ENCODE measurements around the gene SPDYE3. TPM values are rescaled to one million over a fixed set of nuclear protein-coding genes. Genes with fewer than 3 reads are reported as not detected.
"Not testable (repeated sequence)": the region's sequence is repeated elsewhere in the genome, so short reads cannot be mapped to it uniquely, and the experiment has no call there.

The SPDYE3 gene
- polyA plus RNA-seq, 4 donors = 0.06 to 3.1 TPM; not detected in 2

DNA sequence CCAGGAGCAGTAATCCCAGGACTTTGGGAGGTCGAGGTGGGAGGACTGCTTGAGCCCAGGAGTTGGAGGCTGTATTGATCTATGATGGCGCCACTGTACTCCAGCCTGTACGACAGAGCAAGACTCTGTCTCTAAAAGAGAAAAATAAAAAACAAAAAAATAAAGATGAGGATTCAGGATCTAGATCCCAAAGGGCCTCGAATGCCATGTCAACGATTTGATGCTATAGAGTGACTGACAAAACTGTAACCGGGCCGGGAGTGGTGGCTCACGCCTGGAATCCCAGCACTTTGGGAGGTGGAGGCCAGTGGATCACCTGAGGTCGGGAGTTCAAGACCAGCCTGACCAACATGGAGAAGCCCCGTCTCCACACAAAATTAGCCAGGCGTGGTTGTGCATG is 38.6 kb upstream of the SPDYE3 start:
- peaks cover 0 to 17% (median 0%) of the 10 kb centered on the region in 3 donors for H3K36me3 ChIP-seq (ENCODE audit: control insufficient read depth in 3 of 3, insufficient read depth in 2 of 3, low read depth in 1 of 3, low read length in 3 of 3)
- not testable (repeated sequence) for DNase-seq; H3K9me3 ChIP-seq (ENCODE audit: control insufficient read depth in 2 of 2, insufficient read depth in 1 of 2, low read depth in 1 of 2, low read length in 1 of 2); FAIRE-seq; H3K4me3 ChIP-seq (ENCODE audit: low read depth in 1 of 3, low read length in 3 of 3); H3K27me3 ChIP-seq (ENCODE audit: control insufficient read depth in 3 of 3, insufficient read depth in 3 of 3, low read length in 3 of 3)
- 90 to 95% (median 93%) methylated on average over 11 of the region's 11 CpGs for WGBS, 3 donors
- H3K4me1 ChIP-seq (ENCODE audit: control insufficient read depth in 3 of 3, insufficient read depth in 2 of 3, low read depth in 1 of 3, low read length in 2 of 3) = peaks cover 0 to 18% (median 2%) of the 10 kb centered on the region in 3 donors
- H3K27ac ChIP-seq (ENCODE audit: low read depth in 1 of 3, low read length in 2 of 3) = peak overlapping the region in 1 of 3 donors; percentile 82

DNA sequence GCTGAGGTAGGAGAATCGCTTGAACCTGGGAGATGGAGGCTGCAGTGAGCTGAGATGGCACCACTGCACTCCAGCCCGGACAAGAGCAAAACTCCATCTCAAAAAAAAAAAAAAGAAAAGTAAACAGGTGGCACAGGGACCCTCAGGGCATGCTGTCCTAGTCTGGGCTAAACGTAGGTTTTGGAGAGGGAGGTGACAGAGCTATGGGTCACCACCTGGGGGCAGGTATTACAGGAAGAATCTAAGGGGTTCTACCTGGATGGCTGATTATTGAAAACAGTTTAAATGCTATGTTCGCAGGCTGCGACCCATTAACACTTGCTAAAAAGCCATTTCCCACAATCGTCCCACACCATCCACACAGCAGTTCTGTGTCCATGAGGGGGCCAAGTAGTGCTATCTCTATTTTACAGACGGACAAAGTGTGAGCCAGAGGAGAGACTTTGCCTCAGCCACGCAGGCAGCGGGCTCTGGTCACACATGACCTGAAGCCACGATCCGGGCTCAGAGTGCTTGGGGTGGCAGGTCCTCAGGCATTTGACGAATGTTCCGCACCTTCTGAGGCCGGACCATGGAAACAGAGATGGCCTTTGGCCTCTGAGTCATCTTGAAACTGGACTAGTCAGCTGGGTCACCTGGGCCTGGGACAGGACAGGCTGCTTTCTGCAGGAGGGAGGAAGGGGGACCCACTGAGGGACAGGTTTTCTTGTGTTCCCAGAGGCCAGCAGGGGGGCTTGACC is 38.0 kb upstream of the SPDYE3 start:
- H3K4me3 ChIP-seq (ENCODE audit: low read depth in 1 of 3, low read length in 3 of 3) = peak overlapping the region in 2 of 3 donors; percentile 23 to 45
- not testable (repeated sequence) for FAIRE-seq; H3K27me3 ChIP-seq (ENCODE audit: control insufficient read depth in 3 of 3, insufficient read depth in 3 of 3, low read length in 3 of 3); H3K9me3 ChIP-seq (ENCODE audit: control insufficient read depth in 2 of 2, insufficient read depth in 1 of 2, low read depth in 1 of 2, low read length in 1 of 2)
- 40 to 72% (median 57%) methylated on average over 14 of the region's 14 CpGs for WGBS, 3 donors
- peaks cover 0 to 15% (median 0%) of the 10 kb centered on the region in 3 donors for H3K36me3 ChIP-seq (ENCODE audit: control insufficient read depth in 3 of 3, insufficient read depth in 2 of 3, low read depth in 1 of 3, low read length in 3 of 3)
- H3K27ac ChIP-seq (ENCODE audit: low read depth in 1 of 3, low read length in 2 of 3) = peak overlapping the region in 2 of 3 donors; percentile 41 to 82
- peaks cover 0 to 18% (median 2%) of the 10 kb centered on the region in 3 donors for H3K4me1 ChIP-seq (ENCODE audit: control insufficient read depth in 3 of 3, insufficient read depth in 2 of 3, low read depth in 1 of 3, low read length in 2 of 3)
- DNase-seq = peak; percentile 72 to 86

DNA sequence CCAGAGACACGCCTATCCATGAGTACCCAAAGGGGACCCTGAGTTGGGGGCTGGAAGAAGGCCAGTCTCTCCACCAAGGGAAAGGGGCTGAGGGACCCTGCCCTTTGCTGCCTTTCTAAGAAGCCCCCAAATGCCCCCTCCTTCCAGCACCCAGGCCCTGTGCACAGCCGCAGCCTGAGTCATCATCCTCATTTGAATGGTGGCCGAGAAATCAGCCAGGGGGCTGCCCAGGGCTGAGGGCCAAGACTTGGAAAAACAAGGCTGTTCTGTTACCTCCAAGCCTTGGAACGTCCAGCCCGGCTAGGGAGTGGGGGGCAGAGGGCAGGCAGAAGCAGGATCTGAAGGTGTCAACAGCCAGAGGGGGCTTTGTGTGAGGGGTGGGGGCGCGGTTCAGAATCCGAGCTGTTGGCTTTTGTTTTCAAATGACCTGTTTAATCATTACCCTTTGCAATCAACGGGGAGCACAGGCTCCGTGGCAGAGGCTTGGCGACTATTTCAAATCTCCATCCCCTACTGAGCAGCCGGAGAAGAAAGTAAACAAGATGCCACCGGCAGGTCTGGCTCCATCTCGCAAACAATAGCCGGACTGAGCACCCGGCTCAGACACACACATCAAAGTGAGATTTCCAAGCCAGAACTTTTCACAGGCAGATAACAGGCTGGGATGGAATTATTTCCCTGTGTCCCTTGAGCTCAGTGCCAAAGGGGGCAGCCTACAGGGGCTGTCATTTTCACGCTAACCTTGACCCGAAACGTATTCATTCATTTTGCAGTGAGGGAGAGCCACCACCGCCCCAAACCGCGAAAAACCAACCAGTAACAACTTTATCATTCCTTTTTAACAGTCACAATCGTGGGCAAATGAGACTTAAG is 37.2 kb upstream of the SPDYE3 start:
- peaks cover 0 to 12% (median 0%) of the 10 kb centered on the region in 3 donors for H3K36me3 ChIP-seq (ENCODE audit: control insufficient read depth in 3 of 3, insufficient read depth in 2 of 3, low read depth in 1 of 3, low read length in 3 of 3)
- not testable (repeated sequence) for H3K9me3 ChIP-seq (ENCODE audit: control insufficient read depth in 2 of 2, insufficient read depth in 1 of 2, low read depth in 1 of 2, low read length in 1 of 2); H3K27me3 ChIP-seq (ENCODE audit: control insufficient read depth in 3 of 3, insufficient read depth in 3 of 3, low read length in 3 of 3); FAIRE-seq
- peak overlapping the region in 2 of 3 donors; percentile 41 to 77 for H3K4me3 ChIP-seq (ENCODE audit: low read depth in 1 of 3, low read length in 3 of 3)
- H3K27ac ChIP-seq (ENCODE audit: low read depth in 1 of 3, low read length in 2 of 3) = peak overlapping the region in 2 of 3 donors; percentile 56 to 82
- peaks cover 0 to 18% (median 2%) of the 10 kb centered on the region in 3 donors for H3K4me1 ChIP-seq (ENCODE audit: control insufficient read depth in 3 of 3, insufficient read depth in 2 of 3, low read depth in 1 of 3, low read length in 2 of 3)
- DNase-seq = peak in 1 of 2 donors; percentile 42
- WGBS, 3 donors = 7 to 31% (median 11%) methylated on average over 14 to 15 of the region's 23 CpGs

DNA sequence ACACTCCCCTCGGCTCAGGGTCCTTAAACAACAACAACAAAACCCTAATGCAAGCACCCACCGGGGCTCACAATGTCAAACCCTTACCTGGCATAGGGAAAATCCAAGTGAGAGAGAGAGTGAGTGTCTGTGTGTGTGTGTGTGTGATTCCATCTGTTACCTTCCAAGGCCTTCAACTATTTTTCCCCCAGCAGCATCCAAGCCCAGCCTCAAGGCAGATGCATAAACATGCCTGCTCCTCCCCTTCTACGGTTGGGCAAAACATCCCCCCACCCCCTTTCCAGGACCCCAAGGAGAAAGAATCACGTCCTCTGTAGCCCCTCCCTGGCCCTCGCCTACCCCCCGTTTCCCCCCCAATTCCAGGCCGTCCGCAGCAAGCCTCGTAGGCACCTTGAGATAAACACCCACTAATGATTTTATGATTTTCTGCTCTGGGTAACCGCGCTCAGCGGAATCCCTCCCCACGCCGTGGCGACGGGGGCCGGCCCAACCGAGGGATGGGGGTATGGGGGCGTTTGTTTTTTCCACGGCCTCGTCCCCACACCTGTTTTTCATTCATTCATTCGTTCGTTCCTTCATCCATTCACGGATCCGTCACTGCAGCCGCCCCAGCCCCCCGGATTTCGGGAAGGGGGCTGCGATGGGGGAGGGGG is 36.4 kb upstream of the SPDYE3 start:
- not testable (repeated sequence) for FAIRE-seq; H3K9me3 ChIP-seq (ENCODE audit: control insufficient read depth in 2 of 2, insufficient read depth in 1 of 2, low read depth in 1 of 2, low read length in 1 of 2); H3K27me3 ChIP-seq (ENCODE audit: control insufficient read depth in 3 of 3, insufficient read depth in 3 of 3, low read length in 3 of 3)
- Histone ChIP-seq H3K36me3 (ENCODE audit: control insufficient read depth in 3 of 3, insufficient read depth in 2 of 3, low read depth in 1 of 3, low read length in 3 of 3) (peaks cover 0 to 12% (median 0%) of the 10 kb centered on the region in 3 donors), H3K4me1 (ENCODE audit: control insufficient read depth in 3 of 3, insufficient read depth in 2 of 3, low read depth in 1 of 3, low read length in 2 of 3) (peaks cover 0 to 18% (median 2%) of the 10 kb centered on the region in 3 donors), H3K27ac (ENCODE audit: low read depth in 1 of 3, low read length in 2 of 3) (peak overlapping the region in 2 of 3 donors; percentile 28 to 63), H3K4me3 (ENCODE audit: low read depth in 1 of 3, low read length in 3 of 3) (peak overlapping the region; percentile 23 to 77 (median 41))
- 0 to 3% (median 2%) methylated on average over 23 to 29 of the region's 29 CpGs for WGBS, 3 donors
- peak; percentile 7 to 27 for DNase-seq

DNA sequence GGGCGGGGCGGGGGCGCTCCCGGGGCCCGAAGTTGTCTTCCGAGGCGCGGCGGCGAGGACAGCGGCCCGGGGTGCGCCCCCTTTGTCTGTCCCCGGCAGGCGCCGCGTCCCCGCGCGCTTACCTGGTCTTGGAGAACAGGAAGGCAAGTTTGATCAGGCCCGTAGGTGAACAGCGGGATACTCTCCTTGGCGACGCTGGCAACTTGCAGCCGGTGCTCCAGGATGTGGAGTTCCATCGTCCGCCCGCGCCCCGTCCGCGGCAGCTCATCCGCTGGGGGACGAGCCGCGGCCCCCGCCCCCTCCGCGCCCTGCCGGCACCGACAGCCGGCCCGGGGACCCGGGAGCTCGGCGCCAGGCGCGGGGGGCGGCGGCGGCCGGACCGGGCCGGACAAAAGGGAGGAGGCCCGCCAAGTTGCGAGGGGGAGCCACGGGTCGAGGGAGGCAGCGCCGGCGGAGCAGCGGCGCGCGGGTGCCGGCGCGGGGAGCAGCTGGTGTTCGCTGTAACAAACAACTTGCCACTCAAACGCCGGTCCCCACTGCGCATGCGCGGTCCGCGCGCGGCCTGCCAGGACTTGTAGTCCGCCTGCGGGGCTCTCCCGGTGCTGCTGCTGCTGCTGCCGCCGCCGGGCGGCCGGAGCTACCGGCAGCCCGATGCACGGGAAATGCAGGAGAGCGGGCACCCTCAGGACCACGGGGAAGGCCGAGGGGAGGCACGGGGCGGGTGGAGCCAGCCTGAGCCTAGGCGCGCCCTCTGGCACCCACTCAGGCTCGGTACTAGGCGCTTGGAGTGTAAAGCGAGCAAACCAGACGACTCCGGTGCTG is 35.6 kb upstream of the SPDYE3 start:
- Histone ChIP-seq H3K36me3 (ENCODE audit: control insufficient read depth in 3 of 3, insufficient read depth in 2 of 3, low read depth in 1 of 3, low read length in 3 of 3) (peaks cover 0 to 7% (median 0%) of the 10 kb centered on the region in 3 donors), H3K9me3 (ENCODE audit: control insufficient read depth in 2 of 2, insufficient read depth in 1 of 2, low read depth in 1 of 2, low read length in 1 of 2) (no peaks in the 10 kb centered on the region), H3K4me1 (ENCODE audit: control insufficient read depth in 3 of 3, insufficient read depth in 2 of 3, low read depth in 1 of 3, low read length in 2 of 3) (peaks cover 0 to 18% (median 2%) of the 10 kb centered on the region in 3 donors), H3K27me3 (ENCODE audit: control insufficient read depth in 3 of 3, insufficient read depth in 3 of 3, low read length in 3 of 3) (no peaks in the 10 kb centered on the region), H3K27ac (ENCODE audit: low read depth in 1 of 3, low read length in 2 of 3) (peak overlapping the region; percentile 60 to 68 (median 64)), H3K4me3 (ENCODE audit: low read depth in 1 of 3, low read length in 3 of 3) (peak overlapping the region; percentile 52 to 77 (median 75))
- no peak for FAIRE-seq
- 0 to 1% (median 1%) methylated on average over 55 to 101 of the region's 101 CpGs for WGBS, 3 donors
- peak; percentile 96 to 98 for DNase-seq

DNA sequence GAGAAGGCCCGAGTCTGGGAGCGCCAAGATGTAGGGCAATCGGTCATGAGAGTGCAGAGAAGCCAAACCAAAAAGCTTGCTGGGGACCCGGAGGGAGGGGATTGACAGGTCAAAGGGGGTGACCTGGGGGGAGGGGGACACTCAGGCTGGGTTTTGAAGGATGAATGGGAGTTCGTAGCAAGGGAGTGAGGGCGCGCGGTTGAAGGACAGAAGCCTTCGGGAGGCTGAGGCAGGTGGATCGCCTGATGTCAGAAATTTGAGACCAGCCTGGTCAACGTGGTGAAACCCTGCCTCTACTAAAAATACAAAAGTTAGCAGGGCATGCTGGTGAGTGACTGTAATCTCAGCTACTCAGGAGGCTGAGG is 35.0 kb upstream of the SPDYE3 start:
- not testable (repeated sequence) for DNase-seq; H3K27me3 ChIP-seq (ENCODE audit: control insufficient read depth in 3 of 3, insufficient read depth in 3 of 3, low read length in 3 of 3); FAIRE-seq; H3K36me3 ChIP-seq (ENCODE audit: control insufficient read depth in 3 of 3, insufficient read depth in 2 of 3, low read depth in 1 of 3, low read length in 3 of 3); H3K9me3 ChIP-seq (ENCODE audit: control insufficient read depth in 2 of 2, insufficient read depth in 1 of 2, low read depth in 1 of 2, low read length in 1 of 2)
- Histone ChIP-seq H3K4me1 (ENCODE audit: control insufficient read depth in 3 of 3, insufficient read depth in 2 of 3, low read depth in 1 of 3, low read length in 2 of 3) (peaks cover 0 to 18% (median 2%) of the 10 kb centered on the region in 3 donors), H3K27ac (ENCODE audit: low read depth in 1 of 3, low read length in 2 of 3) (peak overlapping the region in 2 of 3 donors; percentile 54 to 60), H3K4me3 (ENCODE audit: low read depth in 1 of 3, low read length in 3 of 3) (peak overlapping the region; percentile 52 to 77 (median 75))
- 42 to 52% (median 49%) methylated on average over 11 of the region's 11 CpGs for WGBS, 3 donors

DNA sequence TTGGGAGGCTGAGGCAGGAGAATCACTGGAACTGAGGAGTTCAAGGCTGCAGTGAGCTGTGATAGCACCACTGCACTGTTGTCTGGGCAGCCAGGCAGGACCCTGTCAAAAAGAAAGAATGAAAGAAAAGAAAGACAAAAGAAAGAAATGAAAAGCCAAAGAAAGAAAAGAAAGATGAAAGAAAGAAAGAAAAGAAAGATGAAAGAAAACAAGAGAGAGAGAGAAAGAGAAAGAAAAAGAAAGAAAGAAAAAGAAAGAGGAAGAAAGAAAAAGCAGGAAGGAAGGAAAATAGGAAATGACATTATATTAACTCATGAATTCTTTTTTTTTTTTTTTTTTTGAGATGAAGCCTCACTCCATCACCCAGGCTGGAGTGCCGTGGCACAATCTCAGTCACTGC is 32.4 kb upstream of the SPDYE3 start:
- Histone ChIP-seq H3K27ac (ENCODE audit: low read depth in 1 of 3, low read length in 2 of 3) (no peak overlapping the region), H3K4me1 (ENCODE audit: control insufficient read depth in 3 of 3, insufficient read depth in 2 of 3, low read depth in 1 of 3, low read length in 2 of 3) (peaks cover 0 to 7% (median 0%) of the 10 kb centered on the region in 3 donors), H3K9me3 (ENCODE audit: control insufficient read depth in 2 of 2, insufficient read depth in 1 of 2, low read depth in 1 of 2, low read length in 1 of 2) (no peaks in the 10 kb centered on the region), H3K27me3 (ENCODE audit: control insufficient read depth in 3 of 3, insufficient read depth in 3 of 3, low read length in 3 of 3) (no peaks in the 10 kb centered on the region), H3K36me3 (ENCODE audit: control insufficient read depth in 3 of 3, insufficient read depth in 2 of 3, low read depth in 1 of 3, low read length in 3 of 3) (peaks cover 0 to 2% (median 0%) of the 10 kb centered on the region in 3 donors), H3K4me3 (ENCODE audit: low read depth in 1 of 3, low read length in 3 of 3) (no peak overlapping the region)
- DNase-seq (no peak), FAIRE-seq (no peak)
- 82 to 92% (median 86%) methylated on average over 1 of the region's 1 CpG for WGBS, 3 donors

Measured in small intestine (tissue), 7 donors.